ENCODE data around the gene ARL14.

ARL14 gene

GRCh38 chr3:160676547-160677303, at the start of gene ARL14:
Gene ARL14 (plus strand): TSS chr3:160677160. CDS start chr3:160677347, 187 bp downstream.
- no peak for DNase-seq

GRCh38 chr3:160629491-160629890, 47.5 kb upstream of the ARL14 start:
- DNase-seq: no peak

GRCh38 chr3:160633361-160634083, 43.4 kb upstream of the ARL14 start:
- no peak for DNase-seq

GRCh38 chr3:160635213-160635612, 41.7 kb upstream of the ARL14 start:
- DNase-seq: no peak

- DNase-seq: no peak
Measured at GRCh38 chr3:160637086-160637485, 39.9 kb upstream of the ARL14 start.

- no peak for DNase-seq
Measured at GRCh38 chr3:160638184-160638583, 38.8 kb upstream of the ARL14 start.

- DNase-seq: no peak
Measured at GRCh38 chr3:160641665-160642309, 35.2 kb upstream of the ARL14 start.

- no peak for DNase-seq
Measured at GRCh38 chr3:160643994-160644393, 33.0 kb upstream of the ARL14 start.

- no peak for DNase-seq
Measured at GRCh38 chr3:160644491-160644890, 32.5 kb upstream of the ARL14 start.

- DNase-seq: no peak
Measured at GRCh38 chr3:160648701-160649100, 28.3 kb upstream of the ARL14 start.

- no peak for DNase-seq
Measured at GRCh38 chr3:160649596-160649995, 27.4 kb upstream of the ARL14 start.

GRCh38 chr3:160653512-160653911, 23.4 kb upstream of the ARL14 start:
- DNase-seq: no peak

GRCh38 chr3:160660902-160661301, 16.1 kb upstream of the ARL14 start:
- no peak for DNase-seq

- DNase-seq: no peak
Measured at GRCh38 chr3:160661660-160662059, 15.3 kb upstream of the ARL14 start.

- DNase-seq: no peak
Measured at GRCh38 chr3:160665231-160665630, 11.7 kb upstream of the ARL14 start.

- DNase-seq: no peak
Measured at GRCh38 chr3:160665784-160666526, 11.0 kb upstream of the ARL14 start.

GRCh38 chr3:160667452-160667851, 9.5 kb upstream of the ARL14 start:
- DNase-seq: no peak

- DNase-seq: no peak
Measured at GRCh38 chr3:160668454-160668853, 8.5 kb upstream of the ARL14 start.

- no peak for DNase-seq
Measured at GRCh38 chr3:160671231-160671630, 5.7 kb upstream of the ARL14 start.

GRCh38 chr3:160671995-160672394, 5.0 kb upstream of the ARL14 start:
- no peak for DNase-seq

GRCh38 chr3:160673188-160673587, 3.8 kb upstream of the ARL14 start:
- no peak for DNase-seq

GRCh38 chr3:160675566-160676124, 1.3 kb upstream of the ARL14 start:
- DNase-seq: no peak

- no peak for DNase-seq
Measured at GRCh38 chr3:160677459-160677881, 510 bp downstream of the ARL14 start.

Measured in Kasumi-1 (cell line).